K562 (cell line): ENCODE results near the gene DDC. TPM values are rescaled to one million over a fixed set of nuclear protein-coding genes. Genes with fewer than 3 reads are reported as not detected.

ENCODE experiments used
- ATAC-seq: fragments of 200-7000 bp; cut with Tn5 transposase; 3 replicates; pipeline ENCODE4 v1.9.1; 2020; ENCODE audit warnings: moderate library complexity
- BruUV-seq: library from RNA; stranded (reverse); fragments of 400-500 nt; replicated peaks from 2 replicates; lab custom pipeline; 2021; lab: Mats Ljungman, UMichigan
- CTCF ChIA-PET: fragments of 300-600 bp; formaldehyde crosslinking; extraction: SDS; loops from one replicate; lab custom pipeline; 2021; ENCODE audit warnings: low intra/inter-chr PET ratio; lab: Yijun Ruan, JAX
- POLR2A ChIA-PET: fragments of 300-600, 350-650 bp; sonication (Branson Sonifier 250); formaldehyde crosslinking; extraction: SDS; loops from one replicate; lab custom pipeline; 2021; ENCODE audit warnings: antibody characterized with exemption, inconsistent platforms; lab: Yijun Ruan, JAX
- DNase-seq, 4 experiments: peaks; one replicate each; pipeline versions ENCODE4 v3.0.0 to v3.0.0-alpha.2; 2011 to 2018; ENCODE audit warnings: low spot score in 3 of 4, mixed read lengths in 3 of 4; ENCODE audit errors: extremely low read depth in 1 of 4
- FAIRE-seq: peaks from 2 replicates; lab custom pipeline; 2011; peaks lifted over from hg19 to GRCh38; lab: Jason Lieb, UNC
- H2AFZ ChIP-seq: 2 replicates; pipeline ENCODE4 v1.6.0; 2011; ENCODE audit warnings: low read depth, low read length, control low read depth, inconsistent platforms
- H3K27ac ChIP-seq: fragments of 200-600 bp; 3 replicates; pipeline ENCODE4 v1.8.0; 2011; ENCODE audit warnings: low read depth, mild to moderate bottlenecking, control low read depth, inconsistent platforms, low read length, moderate library complexity, mixed read lengths; ENCODE audit errors: extremely low read depth
- H3K27me3 ChIP-seq, 2 experiments: fragments of 300-600 bp in 1 of 2; 2 replicates in 1 of 2; 3 replicates in 1 of 2; pipeline versions ENCODE4 v1.6.0 to v1.8.0; 2011; ENCODE audit warnings: inconsistent platforms in 2 of 2, low read length in 2 of 2, mild to moderate bottlenecking in 1 of 2, mixed read lengths in 1 of 2, moderate library complexity in 1 of 2; ENCODE audit not compliant: control insufficient read depth in 2 of 2, insufficient read depth in 2 of 2
- H3K36me3 ChIP-seq: fragments of 300-600 bp; 3 replicates; pipeline ENCODE4 v1.8.0; 2011; ENCODE audit warnings: mild to moderate bottlenecking, low read length, inconsistent platforms; ENCODE audit not compliant: control insufficient read depth, insufficient read depth
- H3K4me1 ChIP-seq, 2 experiments: fragments of 200-600 bp in 1 of 2; replicated peaks in 1 of 2; 2 replicates in 1 of 2; 3 replicates in 1 of 2; pipeline versions ENCODE4 v1.5.1 to v1.8.0; 2011; ENCODE audit warnings: inconsistent platforms in 2 of 2, low read length in 2 of 2, mild to moderate bottlenecking in 1 of 2, mixed read lengths in 1 of 2, moderate library complexity in 1 of 2; ENCODE audit not compliant: control insufficient read depth in 2 of 2, insufficient read depth in 2 of 2
- H3K4me2 ChIP-seq: 2 replicates; pipeline ENCODE4 v1.6.1; 2011; ENCODE audit warnings: low read length, control low read depth, inconsistent platforms, mixed read lengths; ENCODE audit not compliant: insufficient read depth
- H3K4me3 ChIP-seq: fragments of 200-600 bp; sonication (generic), shearing (Covaris generic); 2 replicates; pipeline ENCODE4 v1.5.1; 2016; ENCODE audit warnings: control low read depth, inconsistent platforms
- H3K79me2 ChIP-seq: fragments of 200-600 bp; 3 replicates; pipeline ENCODE4 v1.8.0; 2011; ENCODE audit warnings: low read length, inconsistent platforms; ENCODE audit not compliant: control insufficient read depth, insufficient read depth
- H3K9ac ChIP-seq, 2 experiments: 2 replicates each; pipeline versions ENCODE4 v1.6.0 to v1.6.1; 2011; ENCODE audit warnings: low read depth in 2 of 2, low read length in 2 of 2, control low read depth in 1 of 2, inconsistent platforms in 1 of 2, mild to moderate bottlenecking in 1 of 2, mixed read lengths in 1 of 2; ENCODE audit not compliant: insufficient read depth in 1 of 2
- H3K9me1 ChIP-seq: one replicate; pipeline ENCODE4 v1.6.0; 2011; ENCODE audit warnings: inconsistent platforms, mild to moderate bottlenecking, low read length, moderate library complexity; ENCODE audit not compliant: control insufficient read depth, insufficient read depth
- H3K9me3 ChIP-seq: replicated peaks from 2 replicates; pipeline ENCODE4 v1.5.1; 2011; ENCODE audit warnings: low read depth, low read length, inconsistent platforms; ENCODE audit not compliant: control insufficient read depth, insufficient read depth
- H4K20me1 ChIP-seq: replicated peaks from 2 replicates; pipeline ENCODE4 v1.6.1; 2011; ENCODE audit warnings: low read length, inconsistent platforms, mixed read lengths; ENCODE audit not compliant: control insufficient read depth, insufficient read depth
- BMI1 ChIP-seq: fragments of 150-350 bp; IDR thresholded peaks from 2 replicates; pipeline ENCODE4 v1.6.1; 2014; ENCODE audit warnings: low read length
- HCFC1 ChIP-seq: IDR thresholded peaks from 2 replicates; pipeline ENCODE4 v1.6.1; 2012; ENCODE audit warnings: low read depth, low read length, improper control_type of control experiment
- MYNN ChIP-seq, 2 experiments: sonication (generic); formaldehyde crosslinking in 1 of 2; IDR thresholded peaks; 2 replicates each; pipeline versions ENCODE4 v1.5.0 to v1.6.1; 2016 to 2020; ENCODE audit warnings: antibody characterized with exemption in 1 of 2, missing genetic modification reagents in 1 of 2
- SOX6 ChIP-seq: fragments of 450-650 bp; IDR thresholded peaks from 2 replicates; pipeline ENCODE4 v1.6.1; 2014; ENCODE audit warnings: mild to moderate bottlenecking
- ZBTB1 ChIP-seq: sonication (generic); formaldehyde crosslinking; IDR thresholded peaks from 2 replicates; pipeline ENCODE4 v1.8.1; 2023; ENCODE audit warnings: missing genetic modification reagents, low read depth, mild to moderate bottlenecking, borderline replicate concordance
- ZNF12 ChIP-seq: sonication (generic); formaldehyde crosslinking; IDR thresholded peaks from 2 replicates; pipeline ENCODE4 v1.4.0; 2020; ENCODE audit warnings: mild to moderate bottlenecking, missing genetic modification reagents
- ZNF121 ChIP-seq: sonication (generic); formaldehyde crosslinking; conservative IDR thresholded peaks from 2 replicates; pipeline ENCODE4 v1.8.0; 2022; ENCODE audit warnings: missing genetic modification reagents
- ZNF140 ChIP-seq: fragments of 250-450 bp; sonication (Bioruptor Pico); IDR thresholded peaks from 2 replicates; pipeline ENCODE4 v1.8.0; 2021; ENCODE audit warnings: moderate library complexity, mild to moderate bottlenecking, inconsistent platforms
- WGBS: fragments of 100-300 bp; shearing (Covaris generic); methylation state at CpG from one replicate; pipeline ENCODE4 v1.1.6; 2016; ENCODE audit warnings: low coverage, mixed read lengths; ENCODE audit not compliant: insufficient coverage; ENCODE audit errors: missing lambda C conversion rate; 5-methylcytosine and 5-hydroxymethylcytosine counted together
- in situ Hi-C: fragments of 300-500 bp; cut with MboI; formaldehyde crosslinking; loops from 4 replicates; pipeline ENCODE4 v1.15.0; 2018; ENCODE audit warnings: inconsistent platforms, mixed read lengths
- intact Hi-C: fragments of 100-400 bp; cut with micrococcal nuclease; formaldehyde crosslinking; loops from 2 replicates; pipeline ENCODE4 v1.14.2; 2022
- polyA plus RNA-seq, 8 experiments: library from polyadenylated mRNA; depleted of rRNA in 4 of 8; stranded (reverse) in 5 of 8; unstranded in 3 of 8; fragments of >200 nt; fragmentation: Nextera tagmentation in 2 of 8; fragmentation: Illumina TruSeq in 1 of 8; extraction: Ambion mirVana in 2 of 8; extraction: Trizol in 1 of 8; gene quantifications; 2 replicates each; pipeline versions ENCODE4 v1.2.1 to v1.2.3, GENCODE V29; 2011 to 2014; ENCODE audit warnings: inconsistent platforms in 1 of 8, missing spikeins in 1 of 8
- total RNA-seq, 7 experiments: library from RNA; depleted of rRNA in 6 of 7; stranded (reverse); fragments of >200 nt in 6 of 7; fragmentation: Illumina TruSeq in 2 of 7; extraction: Trizol in 2 of 7; gene quantifications; 2 replicates each; pipeline versions ENCODE4 v1.2.1 to v1.2.3, GENCODE V29; 2011 to 2021; ENCODE audit warnings: low replicate concordance in 1 of 7
- TF ChIP-seq, protein P1 (sequence below), 2 experiments: fragments of 450-650 bp in 1 of 2; sonication (generic) in 1 of 2; formaldehyde crosslinking in 1 of 2; IDR thresholded peaks in 1 of 2; conservative IDR thresholded peaks in 1 of 2; 2 replicates each; pipeline versions ENCODE4 v1.6.1 to v1.8.1; 2016 to 2023; ENCODE audit warnings: mild to moderate bottlenecking in 2 of 2, moderate library complexity in 2 of 2, inconsistent platforms in 1 of 2, missing genetic modification reagents in 1 of 2
- TF ChIP-seq, protein P2 (sequence below): sonication (generic); formaldehyde crosslinking; IDR thresholded peaks from 2 replicates; pipeline ENCODE4 v1.8.0; 2022; ENCODE audit warnings: mild to moderate bottlenecking, missing genetic modification reagents
- TF ChIP-seq, protein P3 (sequence below): fragments of 450-650 bp; formaldehyde crosslinking; IDR thresholded peaks from 2 replicates; pipeline ENCODE4 v1.4.0; 2020; ENCODE audit warnings: mild to moderate bottlenecking, mixed read lengths
- TF ChIP-seq, protein P4 (sequence below): IDR thresholded peaks from 2 replicates; pipeline ENCODE4 v1.6.1; 2014; ENCODE audit warnings: antibody characterized with exemption

Gene DDC
- total and polyA plus RNA-seq, 9 of the 15 experiments (the other 6 are each of a cell fraction or from before 2014, with no cell fraction given): not detected

DNA sequence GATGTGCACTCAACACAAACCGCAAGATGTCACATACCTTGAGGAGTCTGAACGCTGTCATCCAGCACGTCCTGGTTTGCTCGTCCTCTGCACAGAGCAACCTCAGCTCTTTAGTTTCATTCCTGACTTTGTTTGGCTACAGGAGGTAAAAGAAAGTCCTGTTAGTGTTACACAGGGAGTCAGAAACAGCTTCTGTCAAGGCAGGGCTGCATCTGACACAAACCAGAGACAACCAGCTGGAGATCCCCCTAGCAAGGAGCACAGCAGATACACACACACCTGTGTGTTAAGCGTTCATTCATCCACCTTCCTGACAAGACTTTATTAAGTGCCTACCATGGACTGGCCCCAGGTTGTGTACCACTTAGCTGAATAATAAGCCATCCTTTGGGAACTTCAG is 47.5 kb upstream of the DDC start:
- no peak for TF ChIP-seq ZBTB1 (CRISPR knock-in tag)
- TF ChIP-seq ZNF12 (CRISPR knock-in tag): no peak
- no peak for TF ChIP-seq MYNN (IDR thresholded peaks at IDR 0.05)
- no peak for TF ChIP-seq MYNN (CRISPR knock-in tag; IDR thresholded peaks at IDR 0.05)
- TF ChIP-seq, protein P1, sequence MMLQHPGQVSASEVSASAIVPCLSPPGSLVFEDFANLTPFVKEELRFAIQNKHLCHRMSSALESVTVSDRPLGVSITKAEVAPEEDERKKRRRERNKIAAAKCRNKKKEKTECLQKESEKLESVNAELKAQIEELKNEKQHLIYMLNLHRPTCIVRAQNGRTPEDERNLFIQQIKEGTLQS (IDR thresholded peaks at IDR 0.05): no peak
- TF ChIP-seq, protein P1 (CRISPR knock-in tag; conservative IDR thresholded peaks at IDR 0.05): no peak
- TF ChIP-seq SOX6: no peak
- TF ChIP-seq BMI1: no peak
- TF ChIP-seq, protein P2, sequence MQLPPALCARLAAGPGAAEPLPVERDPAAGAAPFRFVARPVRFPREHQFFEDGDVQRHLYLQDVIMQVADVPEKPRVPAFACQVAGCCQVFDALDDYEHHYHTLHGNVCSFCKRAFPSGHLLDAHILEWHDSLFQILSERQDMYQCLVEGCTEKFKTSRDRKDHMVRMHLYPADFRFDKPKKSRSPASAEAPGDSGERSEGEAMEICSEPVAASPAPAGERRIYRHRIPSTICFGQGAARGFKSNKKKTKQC (CRISPR knock-in tag): no peak
- TF ChIP-seq, protein P3, sequence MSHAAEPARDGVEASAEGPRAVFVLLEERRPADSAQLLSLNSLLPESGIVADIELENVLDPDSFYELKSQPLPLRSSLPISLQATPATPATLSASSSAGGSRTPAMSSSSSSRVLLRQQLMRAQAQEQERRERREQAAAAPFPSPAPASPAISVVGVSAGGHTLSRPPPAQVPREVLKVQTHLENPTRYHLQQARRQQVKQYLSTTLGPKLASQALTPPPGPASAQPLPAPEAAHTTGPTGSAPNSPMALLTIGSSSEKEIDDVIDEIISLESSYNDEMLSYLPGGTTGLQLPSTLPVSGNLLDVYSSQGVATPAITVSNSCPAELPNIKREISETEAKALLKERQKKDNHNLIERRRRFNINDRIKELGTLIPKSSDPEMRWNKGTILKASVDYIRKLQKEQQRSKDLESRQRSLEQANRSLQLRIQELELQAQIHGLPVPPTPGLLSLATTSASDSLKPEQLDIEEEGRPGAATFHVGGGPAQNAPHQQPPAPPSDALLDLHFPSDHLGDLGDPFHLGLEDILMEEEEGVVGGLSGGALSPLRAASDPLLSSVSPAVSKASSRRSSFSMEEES: no peak
- TF ChIP-seq, protein P4, sequence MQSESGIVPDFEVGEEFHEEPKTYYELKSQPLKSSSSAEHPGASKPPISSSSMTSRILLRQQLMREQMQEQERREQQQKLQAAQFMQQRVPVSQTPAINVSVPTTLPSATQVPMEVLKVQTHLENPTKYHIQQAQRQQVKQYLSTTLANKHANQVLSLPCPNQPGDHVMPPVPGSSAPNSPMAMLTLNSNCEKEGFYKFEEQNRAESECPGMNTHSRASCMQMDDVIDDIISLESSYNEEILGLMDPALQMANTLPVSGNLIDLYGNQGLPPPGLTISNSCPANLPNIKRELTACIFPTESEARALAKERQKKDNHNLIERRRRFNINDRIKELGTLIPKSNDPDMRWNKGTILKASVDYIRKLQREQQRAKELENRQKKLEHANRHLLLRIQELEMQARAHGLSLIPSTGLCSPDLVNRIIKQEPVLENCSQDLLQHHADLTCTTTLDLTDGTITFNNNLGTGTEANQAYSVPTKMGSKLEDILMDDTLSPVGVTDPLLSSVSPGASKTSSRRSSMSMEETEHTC: no peak
- no peak for TF ChIP-seq ZNF121 (CRISPR knock-in tag)
- no peak for TF ChIP-seq ZNF140 (CRISPR knock-in tag)
- TF ChIP-seq HCFC1: no peak
- TF ChIP-seq, all 486 proteins: peak for 0
- Histone ChIP-seq H3K79me2 (no peaks in the 10 kb centered on the region), H3K9me3 (no peaks in the 10 kb centered on the region), H3K4me3 (no peak overlapping the region), H3K36me3 (peaks cover 82% of the 10 kb centered on the region), H3K9me1 (no peaks in the 10 kb centered on the region), H3K4me2 (no peak overlapping the region), H3K27me3 (no peaks in the 10 kb centered on the region), H2AFZ (no peak overlapping the region), H3K27ac (no peak overlapping the region), H4K20me1 (peaks cover 3% of the 10 kb centered on the region; the same call in 1 of the 2 replicates), H3K9ac (no peak overlapping the region), H3K4me1 (no peaks in the 10 kb centered on the region)
- in situ Hi-C loops (no loop called here), intact Hi-C loops (no loop called here)
- BruUV-seq: no TSS peak
- ChIA-PET CTCF (no interaction called here), POLR2A (no interaction called here)
- 94% methylated on average over 5 of the region's 5 CpGs for WGBS
- FAIRE-seq (no peak), ATAC-seq (no peak), DNase-seq (no peak)
